ENCODE results near the gene RPRD1A.
"Not testable (repeated sequence)": the region's sequence is repeated elsewhere in the genome, so short reads cannot be mapped to it uniquely, and the experiment has no call there.

RPRD1A gene

DNA sequence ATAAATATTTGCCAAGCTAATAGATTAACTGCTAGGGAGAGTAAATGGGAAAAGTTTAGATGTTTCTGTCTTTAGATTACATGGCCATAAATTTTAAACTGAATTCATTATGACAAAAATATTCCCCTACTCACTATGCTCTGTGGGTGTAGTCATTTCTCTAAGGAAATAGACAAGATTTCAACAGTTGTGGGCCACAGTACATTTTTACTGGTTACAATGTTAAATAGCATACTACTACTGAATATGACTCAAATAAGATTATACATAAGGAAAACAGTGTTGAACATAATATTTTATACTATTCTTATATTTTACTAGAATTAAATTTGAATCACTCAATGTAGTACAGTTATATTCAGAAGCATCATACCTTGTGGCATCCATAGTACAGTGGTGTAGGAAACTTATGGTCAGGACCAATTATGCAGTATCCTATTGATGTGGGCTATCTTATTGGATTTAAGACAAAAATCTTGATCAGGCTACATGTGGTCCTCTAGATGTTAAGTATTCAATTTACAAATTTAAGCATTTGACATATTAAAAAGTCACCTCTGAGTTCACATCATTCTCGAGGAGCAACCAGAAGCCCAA is 33.0 kb downstream of the RPRD1A start:
- H3K36me3 ChIP-seq, result peaks cover 60% of the 10 kb centered on the region
- H3K27ac ChIP-seq, result no peak overlapping the region

GRCh38 chr18:36031903-36032302 is 35.5 kb downstream of the RPRD1A start:
- H3K27me3 ChIP-seq, result no peaks in the 10 kb centered on the region
- H3K4me2 ChIP-seq, result peak overlapping the region; percentile 46
- peaks cover 19% of the 10 kb centered on the region for H3K4me1 ChIP-seq
- peaks cover 9% of the 10 kb centered on the region for H3K9me3 ChIP-seq
- peaks cover 32% of the 10 kb centered on the region for H4K20me1 ChIP-seq
- H3K9ac ChIP-seq, result no peak overlapping the region
- H3K27ac ChIP-seq, result 0 out of 2 replicates have a peak overlapping the region, but pooled peaks have one; percentile 50
- H3K36me3 ChIP-seq, result peaks cover 52% of the 10 kb centered on the region
- no peak for TF ChIP-seq Cebpa-rat (IDR thresholded peaks at IDR 0.05)
- H3K4me3 ChIP-seq, result no peak overlapping the region

More for the DNA sequence above, 33.0 kb downstream of the RPRD1A start:
- no peaks in the 10 kb centered on the region for H3K27me3 ChIP-seq
- peaks cover 19% of the 10 kb centered on the region for H3K4me1 ChIP-seq
- H3K9me3 ChIP-seq, result peaks cover 34% of the 10 kb centered on the region
- H4K20me1 ChIP-seq, result peaks cover 32% of the 10 kb centered on the region
- no peak overlapping the region for H3K9ac ChIP-seq
- no peak overlapping the region for H3K4me2 ChIP-seq
- no peak for TF ChIP-seq Cebpa-rat (IDR thresholded peaks at IDR 0.05)
- H3K4me3 ChIP-seq, result no peak overlapping the region

DNA sequence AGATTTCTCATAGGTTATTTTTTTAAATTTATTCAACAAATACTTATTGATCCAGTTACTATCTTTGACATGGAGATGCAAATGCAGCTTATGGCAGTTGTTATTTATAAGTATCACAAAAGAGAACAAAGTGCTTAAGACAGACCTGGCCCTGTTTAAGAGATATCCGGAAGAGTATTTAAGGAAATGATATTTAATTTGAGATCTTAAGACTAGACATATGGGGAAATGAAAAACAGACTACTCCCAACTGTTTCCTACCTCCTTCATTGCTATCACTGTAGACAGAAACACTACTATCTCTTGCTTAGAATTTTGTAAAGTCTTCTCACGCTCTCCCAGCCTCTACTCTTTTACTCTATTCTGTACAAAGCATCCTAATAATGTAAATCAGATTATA is 36.0 kb downstream of the RPRD1A start:
- H3K9me3 ChIP-seq, result peaks cover 5% of the 10 kb centered on the region; the same call in 1 of the 2 replicates
- peaks cover 32% of the 10 kb centered on the region for H4K20me1 ChIP-seq
- no peak overlapping the region for H3K4me3 ChIP-seq
- H3K36me3 ChIP-seq, result peaks cover 55% of the 10 kb centered on the region
- no peak overlapping the region for H3K9ac ChIP-seq
- H3K27me3 ChIP-seq, result no peaks in the 10 kb centered on the region
- H3K4me2 ChIP-seq, result peak overlapping the region; percentile 46
- H3K27ac ChIP-seq, result 0 out of 2 replicates have a peak overlapping the region, but pooled peaks have one; percentile 50
- H3K4me1 ChIP-seq, result peaks cover 19% of the 10 kb centered on the region
- TF ChIP-seq Cebpa-rat (IDR thresholded peaks at IDR 0.05), result no peak

GRCh38 chr18:36028859-36029258 is 38.5 kb downstream of the RPRD1A start:
- Histone ChIP-seq H3K4me3 (no peak overlapping the region), H3K36me3 (peaks cover 79% of the 10 kb centered on the region), H3K4me2 (no peak overlapping the region), H3K9ac (no peak overlapping the region), H3K27ac (no peak overlapping the region), H3K9me3 (no peaks in the 10 kb centered on the region), H3K4me1 (peaks cover 19% of the 10 kb centered on the region), H4K20me1 (peaks cover 15% of the 10 kb centered on the region), H3K27me3 (no peaks in the 10 kb centered on the region)
- TF ChIP-seq Cebpa-rat (IDR thresholded peaks at IDR 0.05), result no peak

DNA sequence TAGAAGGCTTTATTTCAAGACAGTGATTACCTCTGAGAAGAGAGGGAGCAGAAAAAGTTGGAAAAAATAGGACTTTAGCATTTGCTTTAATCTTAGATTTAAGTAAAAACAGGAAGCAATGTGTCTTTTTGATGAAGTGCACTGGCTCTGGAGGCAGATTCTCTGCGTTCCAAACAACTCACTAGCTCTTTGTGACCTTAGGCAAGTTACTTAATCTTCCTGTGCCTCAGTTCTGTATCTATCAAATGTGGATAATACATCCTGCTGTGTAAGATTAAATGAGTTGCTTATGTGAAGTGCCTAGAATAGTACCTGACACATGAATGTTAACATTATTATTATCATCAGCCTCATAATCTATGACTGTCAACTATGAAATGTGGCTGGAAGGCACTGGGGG is 42.3 kb downstream of the RPRD1A start:
- H3K27ac ChIP-seq, result no peak overlapping the region
- no peak overlapping the region for H3K4me3 ChIP-seq
- no peak for TF ChIP-seq Cebpa-rat (IDR thresholded peaks at IDR 0.05)
- H3K4me1 ChIP-seq, result no peaks in the 10 kb centered on the region
- no peak overlapping the region for H3K4me2 ChIP-seq
- no peaks in the 10 kb centered on the region for H3K9me3 ChIP-seq
- no peak overlapping the region for H3K9ac ChIP-seq
- peaks cover 68% of the 10 kb centered on the region for H3K36me3 ChIP-seq
- H3K27me3 ChIP-seq, result no peaks in the 10 kb centered on the region
- H4K20me1 ChIP-seq, result no peaks in the 10 kb centered on the region

- H3K27me3 ChIP-seq, H3K9ac ChIP-seq, H4K20me1 ChIP-seq, H3K27ac ChIP-seq, H3K9me3 ChIP-seq, H3K4me3 ChIP-seq, H3K4me1 ChIP-seq, H3K4me2 ChIP-seq: not testable (repeated sequence)
- peaks cover 68% of the 10 kb centered on the region for H3K36me3 ChIP-seq
Measured at GRCh38 chr18:36024241-36024640, 43.1 kb downstream of the RPRD1A start.

GRCh38 chr18:36023336-36023735 is 44.0 kb downstream of the RPRD1A start:
- Histone ChIP-seq H3K27me3 (no peaks in the 10 kb centered on the region), H3K4me2 (no peak overlapping the region), H3K36me3 (peaks cover 59% of the 10 kb centered on the region), H3K27ac (no peak overlapping the region), H3K9ac (no peak overlapping the region), H3K9me3 (no peaks in the 10 kb centered on the region), H3K4me1 (no peaks in the 10 kb centered on the region), H4K20me1 (no peaks in the 10 kb centered on the region), H3K4me3 (no peak overlapping the region)
- TF ChIP-seq Cebpa-rat (IDR thresholded peaks at IDR 0.05), result no peak

GRCh38 chr18:36020174-36020711 is 47.1 kb downstream of the RPRD1A start:
- Histone ChIP-seq H3K36me3 (peaks cover 35% of the 10 kb centered on the region), H3K9ac (no peak overlapping the region), H3K9me3 (no peaks in the 10 kb centered on the region), H3K27me3 (no peaks in the 10 kb centered on the region), H4K20me1 (peaks cover 7% of the 10 kb centered on the region; the same call in 1 of the 2 replicates), H3K4me3 (no peak overlapping the region), H3K4me1 (peaks cover 13% of the 10 kb centered on the region), H3K4me2 (no peak overlapping the region), H3K27ac (no peak overlapping the region)
- no peak for TF ChIP-seq Cebpa-rat (IDR thresholded peaks at IDR 0.05)

DNA sequence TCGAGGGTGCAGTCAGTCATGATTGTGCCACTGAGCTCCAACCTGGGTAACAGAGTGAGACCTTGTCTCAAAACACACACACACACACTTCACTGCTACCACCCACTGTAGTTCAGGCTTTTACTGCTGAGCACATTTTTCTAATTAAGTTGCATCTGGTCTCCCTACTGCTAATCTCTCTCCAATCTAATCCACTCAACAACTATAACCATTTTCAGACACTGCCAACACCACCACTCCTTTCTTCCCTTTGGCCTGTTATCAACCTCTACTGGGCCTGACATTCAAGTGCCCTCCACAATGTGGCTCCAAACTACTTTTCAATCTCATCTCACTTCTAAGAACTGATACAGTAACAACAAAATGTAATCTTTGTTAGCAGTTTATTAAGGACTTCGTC is 50.1 kb downstream of the RPRD1A start:
- Histone ChIP-seq H3K4me2 (no peak overlapping the region), H3K4me3 (no peak overlapping the region), H3K27me3 (no peaks in the 10 kb centered on the region), H3K9me3 (no peaks in the 10 kb centered on the region), H3K4me1 (peaks cover 13% of the 10 kb centered on the region), H3K27ac (no peak overlapping the region), H3K9ac (no peak overlapping the region), H3K36me3 (peaks cover 11% of the 10 kb centered on the region), H4K20me1 (peaks cover 7% of the 10 kb centered on the region; the same call in 1 of the 2 replicates)
- TF ChIP-seq Cebpa-rat (IDR thresholded peaks at IDR 0.05), result no peak

- peaks cover 13% of the 10 kb centered on the region for H3K4me1 ChIP-seq
- no peak overlapping the region for H3K9ac ChIP-seq
- no peak for TF ChIP-seq Cebpa-rat (IDR thresholded peaks at IDR 0.05)
- peaks cover 11% of the 10 kb centered on the region for H3K36me3 ChIP-seq
- no peaks in the 10 kb centered on the region for H3K27me3 ChIP-seq
- no peaks in the 10 kb centered on the region for H3K9me3 ChIP-seq
- peaks cover 7% of the 10 kb centered on the region; the same call in 1 of the 2 replicates for H4K20me1 ChIP-seq
- H3K4me3 ChIP-seq, result no peak overlapping the region
- no peak overlapping the region for H3K4me2 ChIP-seq
- H3K27ac ChIP-seq, result no peak overlapping the region
Measured at GRCh38 chr18:36015629-36016028, 51.7 kb downstream of the RPRD1A start.
